Activated CD8-positive, alpha-beta memory T cell treated with anti-CD3 and anti-CD28 coated beads, Interleukin-2, amount 10 ng/mL, durations not matched to agents 7 days and 5 days (primary cell): ENCODE measurements around the gene DNM2. TPM values are rescaled to one million over a fixed set of nuclear protein-coding genes. Genes with fewer than 3 reads are reported as not detected.

Experiments used
- ATAC-seq: fragments of 150-1000 bp; cut with Tn5 transposase; one replicate; pipeline ENCODE4 v1.10.0; 2021; ENCODE audit warnings: moderate library complexity
- CTCF ChIA-PET: fragments of 350-600 bp; sonication (Branson Sonifier 250); formaldehyde crosslinking; loops from one replicate; lab custom pipeline; 2021; ENCODE audit warnings: antibody characterized with exemption; lab: Charles Lee
- DNase-seq: peaks from one replicate; pipeline ENCODE4 v3.0.0-alpha.2; 2020
- H3K27ac Mint-ChIP-seq: one replicate; pipeline ENCODE4 v1.8.0; 2021; ENCODE audit warnings: mild to moderate bottlenecking, mixed read lengths
- H3K27me3 Mint-ChIP-seq: one replicate; pipeline ENCODE4 v1.8.0; 2021; ENCODE audit warnings: mixed read lengths
- H3K36me3 Mint-ChIP-seq: one replicate; pipeline ENCODE4 v1.8.0; 2021; ENCODE audit warnings: mild to moderate bottlenecking, mixed read lengths
- H3K4me1 Mint-ChIP-seq: one replicate; pipeline ENCODE4 v1.8.0; 2021; ENCODE audit warnings: mixed read lengths
- H3K4me3 Mint-ChIP-seq: one replicate; pipeline ENCODE4 v1.8.0; 2021; ENCODE audit warnings: mild to moderate bottlenecking, moderate library complexity, mixed read lengths
- H3K9me3 Mint-ChIP-seq: one replicate; pipeline ENCODE4 v1.8.0; 2022; ENCODE audit warnings: low read depth, mixed read lengths
- total RNA-seq, 2 experiments: library from RNA; stranded (reverse); gene quantifications; one replicate each; pipeline ENCODE4 v1.2.3, GENCODE V29; 2021

The DNM2 gene
- total RNA-seq, 2 experiments from 2014 or later = 267 to 315 TPM

DNA sequence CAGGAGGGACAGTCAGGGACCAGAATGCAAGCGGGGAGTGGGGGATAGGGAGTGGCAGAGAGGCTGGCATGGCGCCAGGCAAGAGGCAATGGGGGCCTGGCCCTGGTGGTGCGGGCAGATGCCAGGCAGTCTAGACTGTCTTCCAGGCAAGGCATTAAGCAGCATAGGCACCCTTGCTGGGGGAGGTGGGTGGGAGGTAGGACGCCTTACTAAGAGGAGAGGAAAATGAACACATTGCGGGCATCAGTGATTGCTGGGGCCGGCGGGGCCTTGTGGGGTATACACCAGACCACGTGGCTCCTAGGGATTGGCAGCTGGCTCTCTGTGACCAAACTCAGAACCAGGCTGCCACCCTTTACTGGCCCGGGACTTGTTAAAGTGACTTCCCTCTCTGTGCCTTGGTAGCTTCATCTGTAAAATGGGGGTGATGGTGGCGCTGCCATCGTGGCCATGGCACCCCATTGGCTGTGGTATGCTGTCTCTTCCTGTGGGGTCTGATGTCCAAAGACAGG lies 46.0 kb downstream of the DNM2 start:
- DNase-seq (no peak), ATAC-seq (no peak)
- H3K4me1 Mint-ChIP-seq = peaks cover 67% of the 10 kb centered on the region
- peak overlapping the region; percentile 83 for H3K27ac Mint-ChIP-seq
- H3K36me3 Mint-ChIP-seq = peaks cover 36% of the 10 kb centered on the region
- H3K27me3 Mint-ChIP-seq = no peaks in the 10 kb centered on the region
- CTCF ChIA-PET = interaction anchor here (1.3 kb wide), 1 partner anchor 73 kb away, joined by 3 read pairs; the partner anchor contains the start of gene TMED1
- no peak overlapping the region for H3K4me3 Mint-ChIP-seq
- no peaks in the 10 kb centered on the region for H3K9me3 Mint-ChIP-seq

DNA sequence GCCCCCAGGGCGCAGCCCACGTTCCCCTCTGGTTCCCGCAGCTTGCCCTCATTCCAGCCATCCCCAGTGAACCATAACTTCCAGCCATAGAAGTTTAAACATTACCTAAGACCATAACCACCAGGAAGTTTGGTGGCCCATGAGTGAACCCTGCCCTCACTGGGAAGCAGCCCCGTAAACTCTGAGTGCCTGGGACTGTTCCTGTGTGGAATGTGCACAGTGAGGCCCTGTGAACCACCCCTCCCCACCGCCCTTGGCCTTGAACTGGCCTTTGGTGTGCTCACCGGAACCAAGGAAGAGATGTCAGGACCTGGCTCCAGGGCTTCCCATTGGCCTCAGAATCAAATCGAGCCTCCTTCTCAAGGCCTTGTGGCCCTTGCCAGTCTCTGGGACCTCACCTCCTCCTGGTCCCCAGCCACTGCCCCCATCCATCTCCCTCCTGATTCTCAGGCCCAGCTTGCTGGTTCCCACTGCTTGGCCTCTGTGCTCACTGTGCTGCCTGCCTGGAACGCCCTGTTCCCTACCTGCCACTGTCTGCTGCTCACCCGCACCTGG lies 46.5 kb downstream of the DNM2 start:
- peaks cover 32% of the 10 kb centered on the region for H3K36me3 Mint-ChIP-seq
- DNase-seq = no peak
- CTCF ChIA-PET = no interaction called here
- ATAC-seq = no peak
- H3K27ac Mint-ChIP-seq = peak overlapping the region; percentile 83
- H3K9me3 Mint-ChIP-seq = no peaks in the 10 kb centered on the region
- H3K27me3 Mint-ChIP-seq = no peaks in the 10 kb centered on the region
- no peak overlapping the region for H3K4me3 Mint-ChIP-seq
- H3K4me1 Mint-ChIP-seq = peaks cover 65% of the 10 kb centered on the region

DNA sequence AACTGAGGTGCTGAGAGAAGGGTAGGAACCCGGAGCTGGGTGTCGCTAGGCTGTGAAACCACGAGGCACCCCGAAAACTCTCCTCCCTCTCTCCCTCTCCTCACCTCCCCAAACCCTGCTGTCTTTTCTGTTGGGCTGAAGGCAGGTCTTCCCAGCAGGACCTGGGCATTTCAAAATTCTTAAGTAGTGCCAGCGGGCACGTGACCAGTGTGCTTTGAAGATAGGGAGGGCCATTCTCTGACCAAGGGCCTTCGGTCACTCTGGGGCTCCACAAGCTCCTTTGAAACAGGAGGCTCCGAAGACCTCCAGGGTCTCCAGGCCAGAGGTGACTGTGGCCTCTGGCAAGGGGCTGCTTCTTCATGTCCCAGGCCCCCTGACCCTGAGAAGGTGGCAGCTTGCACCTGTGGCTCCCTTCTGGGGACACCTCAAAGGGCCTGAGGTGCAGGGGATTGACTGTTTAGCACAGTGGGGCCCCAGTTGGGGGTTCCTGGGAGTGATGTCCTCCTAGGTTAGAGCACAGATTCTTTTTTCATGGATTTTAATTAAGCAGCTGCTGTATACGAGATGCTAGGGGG lies 48.3 kb downstream of the DNM2 start:
- H3K4me1 Mint-ChIP-seq = peaks cover 54% of the 10 kb centered on the region
- peak overlapping the region; percentile 35 for H3K27ac Mint-ChIP-seq
- peaks cover 25% of the 10 kb centered on the region for H3K36me3 Mint-ChIP-seq
- no peak for DNase-seq
- no peak overlapping the region for H3K4me3 Mint-ChIP-seq
- CTCF ChIA-PET = interaction anchor here (1.0 to 1.3 kb wide), 2 partner anchors 34 to 48 kb away, joined by 3 to 4 read pairs; partner anchors contain the start of gene DNM2
- H3K9me3 Mint-ChIP-seq = no peaks in the 10 kb centered on the region
- no peaks in the 10 kb centered on the region for H3K27me3 Mint-ChIP-seq
- ATAC-seq = no peak

DNA sequence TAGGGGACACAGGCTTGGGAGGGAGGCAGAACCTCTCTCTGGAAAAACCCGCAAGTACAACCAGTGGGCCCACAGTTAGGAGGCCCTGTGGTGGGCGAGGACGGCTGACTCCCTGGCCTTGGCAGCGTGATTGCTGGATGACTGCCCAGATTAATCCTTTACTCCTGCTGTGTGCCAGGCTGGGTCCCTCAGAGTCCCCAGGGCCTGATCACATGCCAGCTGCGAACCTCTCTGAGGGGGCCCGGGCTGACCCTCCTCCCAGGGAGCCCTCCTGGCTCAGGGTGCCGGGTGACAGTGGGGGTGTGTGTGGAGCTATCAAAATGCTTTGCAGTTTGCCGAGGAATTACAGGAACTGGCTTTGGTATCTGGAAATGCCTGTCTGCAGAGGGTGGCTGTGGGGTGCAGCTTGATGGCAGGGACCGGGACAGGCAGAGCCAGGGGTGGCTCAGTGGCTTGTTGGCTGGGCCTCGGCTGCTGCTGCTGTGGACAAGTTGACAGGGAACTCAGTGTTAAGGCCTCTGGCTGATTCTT lies 48.9 kb downstream of the DNM2 start:
- H3K27ac Mint-ChIP-seq = peak overlapping the region; percentile 35
- H3K36me3 Mint-ChIP-seq = peaks cover 21% of the 10 kb centered on the region
- CTCF ChIA-PET = interaction anchor here (1.0 to 1.3 kb wide), 2 partner anchors 35 to 49 kb away, joined by 3 to 4 read pairs; partner anchors contain the start of gene DNM2
- ATAC-seq = no peak
- H3K4me3 Mint-ChIP-seq = no peak overlapping the region
- H3K27me3 Mint-ChIP-seq = no peaks in the 10 kb centered on the region
- peaks cover 48% of the 10 kb centered on the region for H3K4me1 Mint-ChIP-seq
- no peak for DNase-seq
- no peaks in the 10 kb centered on the region for H3K9me3 Mint-ChIP-seq

- ATAC-seq (no peak), DNase-seq (no peak)
- Mint-ChIP-seq H3K27ac (no peak overlapping the region), H3K4me1 (peaks cover 41% of the 10 kb centered on the region), H3K9me3 (no peaks in the 10 kb centered on the region), H3K4me3 (no peak overlapping the region), H3K36me3 (peaks cover 19% of the 10 kb centered on the region), H3K27me3 (no peaks in the 10 kb centered on the region)
- CTCF ChIA-PET = interaction anchor here (1.3 to 4.8 kb wide), 2 partner anchors 49 to 50 kb away, joined by 4 to 32 read pairs; partner anchors contain the start of gene DNM2
Measured at GRCh38 chr19:10767726-10768125, 49.8 kb downstream of the DNM2 start.

DNA sequence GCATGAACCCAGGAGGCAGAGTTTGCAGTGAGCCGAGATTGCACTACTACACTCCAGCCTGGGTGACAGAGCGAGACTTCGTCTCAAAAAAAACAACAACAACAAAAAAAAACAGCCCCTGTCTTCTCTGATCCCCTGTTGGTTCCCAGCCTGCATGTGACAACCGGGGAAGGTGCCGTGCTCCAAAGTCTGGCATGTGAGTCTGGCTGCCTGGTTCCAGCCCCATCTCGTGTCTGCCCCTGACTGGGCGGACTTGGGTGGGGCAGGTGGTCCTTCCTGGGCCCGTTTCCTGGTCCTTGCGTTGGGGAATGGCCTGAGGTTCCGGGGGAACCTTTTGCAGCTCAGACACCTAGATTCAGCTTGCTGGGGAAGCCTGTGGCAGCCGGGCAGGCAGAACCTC lies 50.5 kb downstream of the DNM2 start:
- Mint-ChIP-seq H3K27ac (peak overlapping the region; percentile 52), H3K9me3 (no peaks in the 10 kb centered on the region), H3K27me3 (no peaks in the 10 kb centered on the region), H3K4me1 (peaks cover 35% of the 10 kb centered on the region), H3K4me3 (no peak overlapping the region), H3K36me3 (peaks cover 19% of the 10 kb centered on the region)
- DNase-seq = no peak
- no peak for ATAC-seq
- CTCF ChIA-PET = interaction anchor here (1.5 to 4.8 kb wide), 2 partner anchors 50 to 96 kb away, joined by 4 to 32 read pairs; partner anchors contain the start of gene DNM2

- peaks cover 22% of the 10 kb centered on the region for H3K36me3 Mint-ChIP-seq
- ATAC-seq (no peak), DNase-seq (no peak)
- CTCF ChIA-PET = interaction anchor here (1.5 to 4.8 kb wide), 3 partner anchors 51 to 95 kb away, joined by 4 to 32 read pairs (median 5); partner anchors contain the start of gene DNM2
- no peaks in the 10 kb centered on the region for H3K27me3 Mint-ChIP-seq
- H3K4me3 Mint-ChIP-seq = no peak overlapping the region
- H3K9me3 Mint-ChIP-seq = no peaks in the 10 kb centered on the region
- H3K4me1 Mint-ChIP-seq = peaks cover 33% of the 10 kb centered on the region
- H3K27ac Mint-ChIP-seq = peak overlapping the region; percentile 19
Measured at GRCh38 chr19:10768936-10769335, 51.1 kb downstream of the DNM2 start.

DNA sequence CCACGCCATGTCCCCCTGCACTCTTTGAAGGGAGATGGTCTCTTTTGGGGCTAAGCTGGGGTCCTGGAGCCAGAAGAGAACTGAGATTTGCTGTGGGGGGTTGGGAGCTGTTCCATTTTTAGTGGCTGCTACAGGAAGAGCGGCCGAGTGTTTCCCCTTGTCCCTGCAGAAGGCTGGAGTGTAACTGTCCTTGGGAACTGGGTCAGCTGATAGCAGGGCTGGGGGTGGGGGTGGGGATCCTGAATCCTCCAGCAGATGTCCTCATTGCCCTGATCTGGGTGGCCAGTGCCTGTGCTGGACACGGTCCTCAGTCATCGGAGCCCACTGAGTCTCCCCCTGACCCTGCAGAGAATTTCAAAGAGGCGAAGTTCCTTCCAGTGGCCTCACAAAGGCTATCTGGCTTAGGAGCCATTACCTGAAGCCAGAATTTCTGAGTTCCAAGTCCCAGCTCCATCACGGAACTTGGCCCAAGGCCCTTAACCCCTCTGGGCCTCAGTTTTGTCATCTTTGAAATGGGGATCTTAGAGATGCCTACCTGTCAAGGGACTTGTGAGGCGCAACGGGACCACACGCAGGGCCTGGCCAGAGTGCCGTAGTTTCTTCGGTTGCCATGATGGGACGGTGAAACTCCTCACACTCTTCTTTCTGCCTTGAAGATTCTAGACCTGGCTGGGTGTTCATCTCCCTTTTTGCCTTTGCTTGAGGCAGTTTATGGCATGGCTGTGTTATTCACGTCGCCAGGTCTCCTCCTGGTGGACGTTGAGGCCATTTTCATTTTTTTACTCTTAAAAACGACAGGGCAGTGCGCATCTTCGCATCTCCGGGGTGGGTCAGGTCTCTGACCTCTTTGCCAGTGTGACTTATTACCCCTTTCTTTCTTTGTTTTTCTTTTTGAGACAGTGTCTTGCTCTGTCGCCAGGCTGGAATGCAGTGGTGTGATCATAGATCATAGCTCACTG lies 51.9 kb downstream of the DNM2 start:
- Mint-ChIP-seq H3K4me3 (no peak overlapping the region), H3K27ac (peak overlapping the region; percentile 6), H3K36me3 (peaks cover 23% of the 10 kb centered on the region), H3K4me1 (peaks cover 31% of the 10 kb centered on the region), H3K27me3 (no peaks in the 10 kb centered on the region), H3K9me3 (no peaks in the 10 kb centered on the region)
- DNase-seq (no peak), ATAC-seq (no peak)
- CTCF ChIA-PET = interaction anchor here (1.3 to 4.8 kb wide), 4 partner anchors 18 to 94 kb away, joined by 3 to 32 read pairs (median 4); partner anchors contain the start of gene DNM2

DNA sequence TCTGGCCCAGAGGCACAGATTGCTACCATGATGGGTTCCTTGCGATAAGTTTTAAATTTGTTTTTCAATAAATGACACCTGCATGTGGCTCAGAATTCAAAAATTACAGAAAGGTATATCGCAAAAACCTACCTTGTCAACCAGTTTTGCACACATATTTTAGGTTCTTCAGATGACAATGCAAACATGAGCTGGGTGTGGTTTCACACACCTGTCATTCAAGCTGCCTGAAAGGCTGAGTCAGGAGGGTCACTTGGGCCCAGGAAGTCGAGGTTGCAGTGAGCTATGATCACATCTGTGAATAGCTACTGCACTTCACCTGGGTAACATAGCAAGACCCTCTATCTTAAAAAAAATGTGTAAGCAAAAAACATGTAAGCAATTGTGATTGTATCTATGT lies 56.1 kb downstream of the DNM2 start:
- DNase-seq = peak; percentile 56
- Mint-ChIP-seq H3K27me3 (no peaks in the 10 kb centered on the region), H3K9me3 (no peaks in the 10 kb centered on the region), H3K36me3 (peaks cover 48% of the 10 kb centered on the region), H3K27ac (peak overlapping the region; percentile 42), H3K4me1 (peaks cover 38% of the 10 kb centered on the region), H3K4me3 (no peak overlapping the region)
- CTCF ChIA-PET = interaction anchor here (1.1 to 2.1 kb wide), 3 partner anchors 15 to 91 kb away, joined by 5 to 8 read pairs (median 7); no protein-coding TSS in a partner anchor
- peak; percentile 67 for ATAC-seq

DNA sequence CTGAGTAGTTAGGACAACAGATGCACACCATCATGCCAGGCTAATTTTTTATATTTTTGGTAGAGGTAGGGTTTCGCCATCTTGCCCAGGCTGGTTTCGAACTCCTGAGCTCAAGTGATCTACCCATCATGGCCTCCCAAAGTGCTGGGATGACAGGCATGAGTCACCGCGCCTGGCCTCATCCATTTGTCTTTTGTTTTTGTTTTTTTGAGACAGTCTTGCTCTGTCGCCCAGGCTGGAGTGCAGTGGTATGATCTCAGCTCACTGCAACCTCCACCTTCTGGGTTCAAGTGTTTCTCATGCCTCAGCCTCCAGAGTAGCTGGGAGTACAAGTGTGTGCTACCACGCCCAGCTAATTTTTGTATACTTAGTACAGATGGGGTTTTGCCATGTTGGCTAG lies 57.0 kb downstream of the DNM2 start:
- ATAC-seq (no peak), DNase-seq (no peak)
- H3K36me3 Mint-ChIP-seq = peaks cover 52% of the 10 kb centered on the region
- no peak overlapping the region for H3K27ac Mint-ChIP-seq
- CTCF ChIA-PET = interaction anchor here (1.1 to 2.1 kb wide), 3 partner anchors 16 to 90 kb away, joined by 5 to 8 read pairs (median 7); no protein-coding TSS in a partner anchor
- H3K27me3 Mint-ChIP-seq = no peaks in the 10 kb centered on the region
- H3K9me3 Mint-ChIP-seq = no peaks in the 10 kb centered on the region
- no peak overlapping the region for H3K4me3 Mint-ChIP-seq
- H3K4me1 Mint-ChIP-seq = peaks cover 36% of the 10 kb centered on the region

DNA sequence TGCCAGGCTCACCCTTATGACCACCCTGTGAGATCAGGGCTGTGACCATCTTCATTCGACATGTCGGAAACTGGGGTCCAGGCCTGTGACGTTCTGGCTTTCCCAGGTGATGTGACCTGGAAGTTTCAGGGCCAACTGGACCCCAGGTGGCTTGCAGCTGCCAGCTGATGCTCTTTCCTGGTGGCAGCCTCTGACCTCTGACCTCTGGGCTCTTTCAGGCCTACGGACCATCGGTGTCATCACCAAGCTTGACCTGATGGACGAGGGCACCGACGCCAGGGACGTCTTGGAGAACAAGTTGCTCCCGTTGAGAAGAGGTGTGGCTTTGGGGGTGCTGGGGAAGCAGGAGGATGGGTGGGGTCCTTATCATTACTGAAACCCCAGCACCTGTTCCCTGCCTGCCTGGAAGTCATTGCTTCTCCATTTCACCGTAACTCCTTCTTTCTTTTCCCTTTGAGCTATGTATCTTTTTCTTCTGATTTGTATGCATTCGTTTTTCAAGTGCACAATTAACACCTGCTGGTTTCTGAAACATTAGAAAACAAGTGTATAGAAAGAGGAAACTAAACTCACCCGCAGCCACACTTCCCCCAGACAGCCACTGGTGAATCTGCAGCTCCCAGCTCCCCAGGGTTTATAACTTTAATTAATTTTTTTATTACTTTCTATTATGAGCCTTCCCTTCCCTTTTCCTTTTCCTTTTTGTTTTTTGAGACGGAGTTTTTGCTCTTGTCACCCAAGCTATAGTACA lies 59.2 kb downstream of the DNM2 start:
- DNase-seq = no peak
- CTCF ChIA-PET = interaction anchor here (0.6 to 1.2 kb wide), 2 partner anchors 58 to 60 kb away, joined by 3 to 5 read pairs; partner anchors contain the start of gene DNM2
- Mint-ChIP-seq H3K4me3 (no peak overlapping the region), H3K36me3 (peaks cover 62% of the 10 kb centered on the region), H3K27me3 (no peaks in the 10 kb centered on the region), H3K27ac (peak overlapping the region; percentile 71), H3K9me3 (no peaks in the 10 kb centered on the region), H3K4me1 (peaks cover 40% of the 10 kb centered on the region)
- ATAC-seq = no peak

- ATAC-seq (no peak), DNase-seq (no peak)
- Mint-ChIP-seq H3K27ac (peak overlapping the region; percentile 42), H3K9me3 (no peaks in the 10 kb centered on the region), H3K36me3 (peaks cover 65% of the 10 kb centered on the region), H3K4me1 (peaks cover 28% of the 10 kb centered on the region), H3K27me3 (no peaks in the 10 kb centered on the region), H3K4me3 (no peak overlapping the region)
- CTCF ChIA-PET = interaction anchor here (1.4 to 3.1 kb wide), 2 partner anchors 41 to 63 kb away, joined by 4 to 13 read pairs; partner anchors contain the start of gene DNM2
Measured at GRCh38 chr19:10780368-10780767, 62.5 kb downstream of the DNM2 start.
